RWPE1 (cell line): ENCODE measurements around the gene APOBEC3H.

ENCODE experiments used
- CTCF ChIA-PET: fragments of 350-600 bp; sonication (Branson Sonifier 250); formaldehyde crosslinking; extraction: SDS; loops from one replicate; lab custom pipeline; 2021; lab: Yijun Ruan, JAX
- POLR2A ChIA-PET: fragments of 400-600 bp; formaldehyde crosslinking; extraction: SDS; loops from one replicate; lab custom pipeline; 2020; ENCODE audit warnings: antibody characterized with exemption; ENCODE audit not compliant: low non-redundant PET; lab: Yijun Ruan, JAX
- DNase-seq: peaks from one replicate; pipeline ENCODE4 v3.0.0; 2012; ENCODE audit warnings: low spot score
- H3K27ac ChIP-seq: fragments of 450-650 bp; 2 replicates; pipeline ENCODE4 v1.5.1; 2017
- TF ChIP-seq, protein P1 (sequence below): fragments of 450-650 bp; conservative IDR thresholded peaks from 2 replicates; pipeline ENCODE4 v1.5.1; 2017; ENCODE audit warnings: low read depth, mild to moderate bottlenecking

The APOBEC3H gene

DNA sequence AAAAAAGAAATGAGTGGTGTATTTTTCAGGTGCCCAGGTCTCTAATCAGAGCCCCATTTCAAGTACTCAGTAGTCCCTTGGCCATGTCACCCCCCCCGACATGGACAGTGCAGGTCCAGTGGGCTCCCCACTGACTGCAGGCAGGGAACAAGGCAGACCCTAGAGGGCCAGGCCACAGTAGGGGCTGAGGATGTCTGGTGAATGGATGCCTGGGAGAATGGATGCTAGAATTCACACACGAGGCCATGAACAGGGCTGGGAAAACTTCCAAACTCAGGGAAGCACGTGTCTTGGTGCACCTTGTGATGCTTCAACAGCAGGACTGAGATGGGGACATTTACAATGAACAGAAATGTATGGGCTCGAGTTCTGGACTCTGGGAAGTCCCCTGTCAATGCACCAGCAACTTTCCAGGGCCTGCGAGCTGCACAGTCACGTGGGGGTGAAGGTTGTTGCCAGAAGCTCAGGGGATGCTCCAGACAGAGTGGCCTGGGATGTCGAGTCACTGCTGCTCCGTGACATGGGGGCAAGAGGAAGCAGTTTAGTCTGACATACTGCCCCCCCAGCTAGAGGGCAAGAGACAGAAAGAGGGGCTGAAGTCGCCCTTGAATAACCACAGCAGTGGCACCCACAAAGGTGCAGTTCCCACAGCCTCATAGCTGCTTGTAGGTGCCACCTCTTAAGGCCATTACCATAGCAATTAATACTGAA, 16.8 kb upstream of the APOBEC3H start:
- ChIA-PET POLR2A (no interaction called here), CTCF (interaction anchor here (0.7 kb wide), 1 partner anchor 114 kb away, joined by 7 read pairs; no protein-coding TSS in a partner anchor)
- DNase-seq, result no peak
- no peak overlapping the region for H3K27ac ChIP-seq
- TF ChIP-seq, protein P1, sequence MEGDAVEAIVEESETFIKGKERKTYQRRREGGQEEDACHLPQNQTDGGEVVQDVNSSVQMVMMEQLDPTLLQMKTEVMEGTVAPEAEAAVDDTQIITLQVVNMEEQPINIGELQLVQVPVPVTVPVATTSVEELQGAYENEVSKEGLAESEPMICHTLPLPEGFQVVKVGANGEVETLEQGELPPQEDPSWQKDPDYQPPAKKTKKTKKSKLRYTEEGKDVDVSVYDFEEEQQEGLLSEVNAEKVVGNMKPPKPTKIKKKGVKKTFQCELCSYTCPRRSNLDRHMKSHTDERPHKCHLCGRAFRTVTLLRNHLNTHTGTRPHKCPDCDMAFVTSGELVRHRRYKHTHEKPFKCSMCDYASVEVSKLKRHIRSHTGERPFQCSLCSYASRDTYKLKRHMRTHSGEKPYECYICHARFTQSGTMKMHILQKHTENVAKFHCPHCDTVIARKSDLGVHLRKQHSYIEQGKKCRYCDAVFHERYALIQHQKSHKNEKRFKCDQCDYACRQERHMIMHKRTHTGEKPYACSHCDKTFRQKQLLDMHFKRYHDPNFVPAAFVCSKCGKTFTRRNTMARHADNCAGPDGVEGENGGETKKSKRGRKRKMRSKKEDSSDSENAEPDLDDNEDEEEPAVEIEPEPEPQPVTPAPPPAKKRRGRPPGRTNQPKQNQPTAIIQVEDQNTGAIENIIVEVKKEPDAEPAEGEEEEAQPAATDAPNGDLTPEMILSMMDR, result no peak

DNA sequence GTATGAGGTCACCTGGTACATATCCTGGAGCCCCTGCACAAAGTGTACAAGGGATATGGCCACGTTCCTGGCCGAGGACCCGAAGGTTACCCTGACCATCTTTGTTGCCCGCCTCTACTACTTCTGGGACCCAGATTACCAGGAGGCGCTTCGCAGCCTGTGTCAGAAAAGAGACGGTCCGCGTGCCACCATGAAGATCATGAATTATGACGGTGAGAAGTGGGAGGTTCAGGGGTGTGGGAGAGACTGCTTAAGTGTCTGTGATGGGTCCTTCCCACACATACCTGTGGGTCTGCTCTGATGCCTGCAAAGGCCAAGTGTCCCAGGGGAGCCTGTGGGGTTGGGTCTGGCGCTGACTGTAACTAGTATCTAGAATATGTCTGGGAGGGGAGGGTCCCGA, 16.0 kb upstream of the APOBEC3H start:
- DNase-seq, result no peak
- TF ChIP-seq, protein P1, result no peak
- ChIA-PET CTCF (no interaction called here), POLR2A (no interaction called here)
- no peak overlapping the region for H3K27ac ChIP-seq

DNA sequence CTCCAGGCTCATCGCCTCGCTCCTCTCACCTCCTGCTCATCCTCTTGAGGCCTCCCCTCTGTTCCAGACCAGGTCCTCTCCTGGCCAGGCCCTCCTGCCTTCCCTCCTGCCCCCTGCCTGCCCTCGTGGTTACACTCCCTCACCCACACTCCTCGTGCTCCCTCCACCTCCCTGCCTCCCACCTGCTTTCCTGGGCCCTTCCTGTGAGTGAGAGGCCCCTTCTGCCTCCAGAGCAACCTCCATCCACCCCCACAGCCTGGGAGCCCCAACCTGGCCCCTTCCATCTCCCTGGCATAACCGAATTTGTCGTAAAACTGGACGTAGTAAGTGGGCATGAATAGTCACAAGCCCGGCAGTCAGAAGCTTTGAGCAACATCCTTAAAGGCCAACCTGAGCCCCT, 15.4 kb upstream of the APOBEC3H start:
- DNase-seq, result no peak
- TF ChIP-seq, protein P1, result no peak
- ChIA-PET CTCF (no interaction called here), POLR2A (no interaction called here)
- no peak overlapping the region for H3K27ac ChIP-seq

DNA sequence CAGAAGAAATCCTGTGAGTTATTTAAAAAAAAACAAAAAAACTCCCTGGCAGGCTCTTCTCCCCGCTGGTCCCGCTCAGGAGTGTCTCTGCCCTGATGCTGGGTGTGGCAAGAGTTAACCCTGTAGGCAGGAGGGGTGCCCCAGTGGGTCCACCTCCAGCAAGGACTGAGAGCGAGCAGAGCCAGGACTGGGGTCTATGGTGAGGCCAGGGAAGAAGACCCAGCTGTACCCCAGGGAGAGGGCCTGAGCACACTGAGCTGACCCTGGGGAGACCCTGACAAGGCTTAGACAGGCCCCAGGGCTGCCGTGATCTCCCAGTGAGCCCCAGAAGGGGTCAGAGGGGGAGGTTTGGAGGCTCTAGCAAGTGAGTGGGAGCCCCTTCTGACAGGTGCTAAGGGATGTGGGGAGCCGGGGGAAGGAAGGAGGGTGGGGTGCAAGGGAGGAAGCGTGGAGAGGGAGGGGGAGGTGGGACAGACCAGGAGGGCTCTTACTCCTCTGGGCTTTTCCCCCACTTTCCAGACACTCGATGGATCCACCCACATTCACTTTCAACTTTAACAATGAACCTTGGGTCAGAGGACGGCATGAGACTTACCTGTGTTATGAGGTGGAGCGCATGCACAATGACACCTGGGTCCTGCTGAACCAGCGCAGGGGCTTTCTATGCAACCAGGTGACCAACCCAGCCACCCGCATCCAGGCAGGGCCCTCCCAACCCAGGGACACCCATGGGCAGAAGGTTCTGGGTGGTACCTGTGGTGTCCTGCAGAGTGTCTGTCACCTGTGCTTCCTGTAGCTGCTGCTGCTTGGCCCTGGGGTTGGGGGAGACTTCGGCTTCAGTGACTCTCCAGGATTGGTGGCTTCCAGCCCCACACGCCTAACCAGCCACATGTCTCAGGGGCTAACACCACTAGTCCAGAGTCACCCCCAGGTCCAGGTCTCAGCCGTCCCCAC, 13.6 kb upstream of the APOBEC3H start:
- CTCF ChIA-PET, result no interaction called here
- no peak for DNase-seq
- TF ChIP-seq, protein P1, result no peak
- POLR2A ChIA-PET, result no interaction called here
- no peak overlapping the region for H3K27ac ChIP-seq

DNA sequence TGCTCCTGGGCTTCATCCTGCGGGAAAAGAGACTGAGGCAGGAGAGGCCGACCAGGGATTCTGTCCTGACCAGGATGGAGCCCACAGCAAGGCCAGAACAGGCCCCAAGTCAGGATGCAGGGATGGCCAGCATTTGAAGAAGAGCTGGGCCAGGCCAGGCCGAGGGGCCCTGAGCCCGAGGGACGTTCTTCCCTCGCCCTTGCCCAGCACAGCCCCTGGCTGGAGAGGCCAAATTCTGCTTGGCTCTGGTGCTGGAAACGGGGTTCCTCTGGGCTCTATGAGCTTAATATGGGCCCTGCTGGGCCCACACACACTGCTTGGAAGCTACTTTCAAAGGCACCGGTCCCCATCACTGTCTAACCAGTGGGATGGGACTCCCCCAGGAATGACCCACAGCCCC, 12.4 kb upstream of the APOBEC3H start:
- CTCF ChIA-PET, result interaction anchor here (0.6 kb wide), 1 partner anchor 714 kb away, joined by 3 read pairs; no protein-coding TSS in a partner anchor
- no peak for DNase-seq
- POLR2A ChIA-PET, result no interaction called here
- H3K27ac ChIP-seq, result no peak overlapping the region
- TF ChIP-seq, protein P1, result no peak

DNA sequence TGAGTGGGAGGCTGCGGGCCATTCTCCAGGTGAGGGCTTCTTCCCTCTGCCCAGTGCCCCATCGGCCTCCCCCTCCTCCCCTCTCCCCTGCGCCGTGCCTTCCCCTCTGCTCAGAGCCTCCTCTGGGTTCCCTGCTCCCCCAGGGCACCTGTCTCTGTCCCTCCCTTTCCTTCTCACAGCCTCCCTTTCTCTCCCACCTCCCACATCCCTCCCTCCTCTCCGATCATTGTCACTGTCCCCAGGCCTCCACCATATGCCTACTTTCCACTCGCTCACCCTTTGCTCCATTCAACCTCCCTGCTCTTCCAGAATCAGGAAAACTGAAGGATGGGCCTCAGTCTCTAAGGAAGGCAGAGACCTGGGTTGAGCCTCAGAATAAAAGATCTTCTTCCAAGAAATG, 9.9 kb upstream of the APOBEC3H start:
- TF ChIP-seq, protein P1, result no peak
- no peak for DNase-seq
- ChIA-PET POLR2A (no interaction called here), CTCF (no interaction called here)
- H3K27ac ChIP-seq, result no peak overlapping the region
